ENCODE measurements around the gene SFPQ.

DNA sequence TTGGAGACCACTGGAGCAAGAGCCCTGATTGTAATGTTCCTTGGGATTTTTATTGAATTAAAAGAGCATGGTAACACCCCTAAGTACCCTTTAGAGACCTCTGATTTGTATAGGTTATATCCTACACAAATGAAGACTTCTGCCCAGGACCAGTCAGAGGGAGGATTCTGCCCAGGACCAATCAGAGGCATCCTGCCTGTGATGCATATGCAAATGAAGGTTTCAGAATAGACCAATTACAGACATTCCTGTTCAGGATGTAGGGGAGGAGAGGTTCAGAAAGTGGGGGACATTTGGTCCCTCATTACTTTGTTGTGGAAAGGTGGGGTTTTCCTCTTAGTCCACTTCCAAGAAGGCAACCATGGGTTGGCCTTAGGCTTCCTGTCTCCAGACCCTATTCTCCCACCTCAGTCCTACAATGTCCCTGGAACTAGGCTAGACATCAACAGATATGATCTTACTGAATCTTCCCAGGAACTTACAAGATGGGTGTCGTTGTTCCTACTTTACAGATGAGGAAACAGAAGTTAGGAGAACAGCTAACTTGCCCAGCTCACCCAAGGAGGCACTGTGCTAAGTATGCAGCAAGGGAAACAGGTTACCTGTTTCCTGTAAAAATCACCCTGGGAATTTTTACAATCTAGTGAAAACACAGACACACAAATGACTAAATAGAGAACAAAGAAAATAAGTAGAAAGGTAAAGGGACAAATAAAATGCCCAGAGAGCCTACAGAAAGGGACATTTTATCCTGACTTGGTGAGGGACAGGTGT lies 36.8 kb upstream of the SFPQ start:
- no peak for TF ChIP-seq YY1 (IDR thresholded peaks at IDR 0.05; ENCODE audit: insufficient read depth, insufficient read length)
- no peak for TF ChIP-seq ZNF274 (IDR thresholded peaks at IDR 0.05; ENCODE audit: low read depth, low read length)
- no peak for TF ChIP-seq SUZ12 (IDR thresholded peaks at IDR 0.05; ENCODE audit: extremely low read depth, insufficient read depth, insufficient read length)

All from NT2/D1 (cell line).